ENCODE data around the gene TTC36.

Gene TTC36

DNA sequence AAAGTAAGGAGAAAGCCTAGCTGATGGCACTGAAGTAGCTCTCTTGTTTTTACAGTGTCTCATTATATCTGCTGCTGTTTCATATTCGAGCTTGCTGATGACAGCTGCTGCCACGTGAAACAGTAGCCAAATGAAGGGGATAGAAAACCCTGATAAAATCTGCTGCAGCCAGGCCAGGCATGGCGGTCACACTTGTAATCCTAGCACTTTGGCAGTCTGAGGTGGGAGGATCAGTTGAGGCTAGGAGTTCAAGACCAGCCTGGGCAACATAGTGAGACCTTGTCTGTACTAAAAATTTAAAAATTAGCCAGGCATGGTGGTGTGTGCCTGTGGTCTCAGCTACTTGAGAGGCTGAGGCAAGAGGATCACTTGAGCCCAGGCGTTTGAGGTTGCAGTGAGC lies 25.1 kb downstream of the TTC36 start:
- no peak overlapping the region for H3K27ac ChIP-seq (ENCODE audit: extremely low read depth, low read depth, low read length)
- H3K4me3 ChIP-seq (ENCODE audit: low read depth, low read length), result no peak overlapping the region
- ChIA-PET POLR2A (no interaction called here), CTCF (no interaction called here)
- TF ChIP-seq, protein P1, sequence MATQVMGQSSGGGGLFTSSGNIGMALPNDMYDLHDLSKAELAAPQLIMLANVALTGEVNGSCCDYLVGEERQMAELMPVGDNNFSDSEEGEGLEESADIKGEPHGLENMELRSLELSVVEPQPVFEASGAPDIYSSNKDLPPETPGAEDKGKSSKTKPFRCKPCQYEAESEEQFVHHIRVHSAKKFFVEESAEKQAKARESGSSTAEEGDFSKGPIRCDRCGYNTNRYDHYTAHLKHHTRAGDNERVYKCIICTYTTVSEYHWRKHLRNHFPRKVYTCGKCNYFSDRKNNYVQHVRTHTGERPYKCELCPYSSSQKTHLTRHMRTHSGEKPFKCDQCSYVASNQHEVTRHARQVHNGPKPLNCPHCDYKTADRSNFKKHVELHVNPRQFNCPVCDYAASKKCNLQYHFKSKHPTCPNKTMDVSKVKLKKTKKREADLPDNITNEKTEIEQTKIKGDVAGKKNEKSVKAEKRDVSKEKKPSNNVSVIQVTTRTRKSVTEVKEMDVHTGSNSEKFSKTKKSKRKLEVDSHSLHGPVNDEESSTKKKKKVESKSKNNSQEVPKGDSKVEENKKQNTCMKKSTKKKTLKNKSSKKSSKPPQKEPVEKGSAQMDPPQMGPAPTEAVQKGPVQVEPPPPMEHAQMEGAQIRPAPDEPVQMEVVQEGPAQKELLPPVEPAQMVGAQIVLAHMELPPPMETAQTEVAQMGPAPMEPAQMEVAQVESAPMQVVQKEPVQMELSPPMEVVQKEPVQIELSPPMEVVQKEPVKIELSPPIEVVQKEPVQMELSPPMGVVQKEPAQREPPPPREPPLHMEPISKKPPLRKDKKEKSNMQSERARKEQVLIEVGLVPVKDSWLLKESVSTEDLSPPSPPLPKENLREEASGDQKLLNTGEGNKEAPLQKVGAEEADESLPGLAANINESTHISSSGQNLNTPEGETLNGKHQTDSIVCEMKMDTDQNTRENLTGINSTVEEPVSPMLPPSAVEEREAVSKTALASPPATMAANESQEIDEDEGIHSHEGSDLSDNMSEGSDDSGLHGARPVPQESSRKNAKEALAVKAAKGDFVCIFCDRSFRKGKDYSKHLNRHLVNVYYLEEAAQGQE (tag by site-specific recombination; IDR thresholded peaks at IDR 0.05), result no peak
- no peak for TF ChIP-seq ZNF664 (tag by site-specific recombination; IDR thresholded peaks at IDR 0.05)
- TF ChIP-seq ZNF114 (tag by site-specific recombination; IDR thresholded peaks at IDR 0.05), result no peak
- TF ChIP-seq GLIS1 (tag by site-specific recombination; IDR thresholded peaks at IDR 0.05), result no peak
- no peaks in the 10 kb centered on the region for H3K9me3 ChIP-seq (ENCODE audit: control insufficient read depth, insufficient read depth, low read depth, low read length)
- peaks cover 6 to 56% of the 10 kb centered on the region in 2 experiments; a peak in 2 of 3 replicates for H3K36me3 ChIP-seq (ENCODE audit: control insufficient read depth in 2 of 2, insufficient read depth in 1 of 2, low read length in 2 of 2)
- no peaks in the 10 kb centered on the region for H3K4me1 ChIP-seq (ENCODE audit: control insufficient read depth, insufficient read depth, low read length)

DNA sequence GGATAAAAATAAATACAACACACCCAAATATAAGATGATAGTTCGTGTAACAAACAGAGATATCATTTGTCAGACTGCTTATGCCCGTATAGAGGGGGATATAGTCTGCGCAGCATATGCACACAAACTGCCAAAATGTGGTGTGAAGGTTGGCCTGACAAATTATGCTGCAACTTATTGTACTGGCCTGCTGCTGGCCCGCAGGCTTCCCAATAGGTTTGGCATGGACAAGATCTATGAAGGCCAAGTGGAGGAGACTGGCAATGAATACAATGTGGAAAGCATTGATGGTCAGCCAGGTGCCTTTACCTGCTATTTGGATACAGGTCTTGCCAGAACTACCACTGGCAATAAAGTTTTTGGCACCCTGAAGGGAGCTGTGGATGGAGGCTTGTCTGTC lies 33.5 kb downstream of the TTC36 start:
- TF ChIP-seq, protein P2, sequence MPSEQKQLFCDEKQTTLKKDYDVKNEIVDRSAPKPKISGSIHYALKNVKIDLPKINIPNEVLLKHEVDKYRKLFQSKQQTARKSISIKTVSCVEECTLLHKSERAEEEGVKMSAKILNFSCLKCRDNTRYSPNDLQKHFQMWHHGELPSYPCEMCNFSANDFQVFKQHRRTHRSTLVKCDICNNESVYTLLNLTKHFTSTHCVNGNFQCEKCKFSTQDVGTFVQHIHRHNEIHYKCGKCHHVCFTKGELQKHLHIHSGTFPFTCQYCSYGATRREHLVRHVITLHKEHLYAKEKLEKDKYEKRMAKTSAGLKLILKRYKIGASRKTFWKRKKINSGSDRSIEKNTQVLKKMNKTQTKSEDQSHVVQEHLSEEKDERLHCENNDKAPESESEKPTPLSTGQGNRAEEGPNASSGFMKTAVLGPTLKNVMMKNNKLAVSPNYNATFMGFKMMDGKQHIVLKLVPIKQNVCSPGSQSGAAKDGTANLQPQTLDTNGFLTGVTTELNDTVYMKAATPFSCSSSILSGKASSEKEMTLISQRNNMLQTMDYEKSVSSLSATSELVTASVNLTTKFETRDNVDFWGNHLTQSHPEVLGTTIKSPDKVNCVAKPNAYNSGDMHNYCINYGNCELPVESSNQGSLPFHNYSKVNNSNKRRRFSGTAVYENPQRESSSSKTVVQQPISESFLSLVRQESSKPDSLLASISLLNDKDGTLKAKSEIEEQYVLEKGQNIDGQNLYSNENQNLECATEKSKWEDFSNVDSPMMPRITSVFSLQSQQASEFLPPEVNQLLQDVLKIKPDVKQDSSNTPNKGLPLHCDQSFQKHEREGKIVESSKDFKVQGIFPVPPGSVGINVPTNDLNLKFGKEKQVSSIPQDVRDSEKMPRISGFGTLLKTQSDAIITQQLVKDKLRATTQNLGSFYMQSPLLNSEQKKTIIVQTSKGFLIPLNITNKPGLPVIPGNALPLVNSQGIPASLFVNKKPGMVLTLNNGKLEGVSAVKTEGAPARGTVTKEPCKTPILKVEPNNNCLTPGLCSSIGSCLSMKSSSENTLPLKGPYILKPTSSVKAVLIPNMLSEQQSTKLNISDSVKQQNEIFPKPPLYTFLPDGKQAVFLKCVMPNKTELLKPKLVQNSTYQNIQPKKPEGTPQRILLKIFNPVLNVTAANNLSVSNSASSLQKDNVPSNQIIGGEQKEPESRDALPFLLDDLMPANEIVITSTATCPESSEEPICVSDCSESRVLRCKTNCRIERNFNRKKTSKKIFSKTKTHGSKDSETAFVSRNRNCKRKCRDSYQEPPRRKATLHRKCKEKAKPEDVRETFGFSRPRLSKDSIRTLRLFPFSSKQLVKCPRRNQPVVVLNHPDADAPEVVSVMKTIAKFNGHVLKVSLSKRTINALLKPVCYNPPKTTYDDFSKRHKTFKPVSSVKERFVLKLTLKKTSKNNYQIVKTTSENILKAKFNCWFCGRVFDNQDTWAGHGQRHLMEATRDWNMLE (tag by site-specific recombination; conservative IDR thresholded peaks at IDR 0.05; ENCODE audit: low read depth), result no peak
- TF ChIP-seq, protein P3, sequence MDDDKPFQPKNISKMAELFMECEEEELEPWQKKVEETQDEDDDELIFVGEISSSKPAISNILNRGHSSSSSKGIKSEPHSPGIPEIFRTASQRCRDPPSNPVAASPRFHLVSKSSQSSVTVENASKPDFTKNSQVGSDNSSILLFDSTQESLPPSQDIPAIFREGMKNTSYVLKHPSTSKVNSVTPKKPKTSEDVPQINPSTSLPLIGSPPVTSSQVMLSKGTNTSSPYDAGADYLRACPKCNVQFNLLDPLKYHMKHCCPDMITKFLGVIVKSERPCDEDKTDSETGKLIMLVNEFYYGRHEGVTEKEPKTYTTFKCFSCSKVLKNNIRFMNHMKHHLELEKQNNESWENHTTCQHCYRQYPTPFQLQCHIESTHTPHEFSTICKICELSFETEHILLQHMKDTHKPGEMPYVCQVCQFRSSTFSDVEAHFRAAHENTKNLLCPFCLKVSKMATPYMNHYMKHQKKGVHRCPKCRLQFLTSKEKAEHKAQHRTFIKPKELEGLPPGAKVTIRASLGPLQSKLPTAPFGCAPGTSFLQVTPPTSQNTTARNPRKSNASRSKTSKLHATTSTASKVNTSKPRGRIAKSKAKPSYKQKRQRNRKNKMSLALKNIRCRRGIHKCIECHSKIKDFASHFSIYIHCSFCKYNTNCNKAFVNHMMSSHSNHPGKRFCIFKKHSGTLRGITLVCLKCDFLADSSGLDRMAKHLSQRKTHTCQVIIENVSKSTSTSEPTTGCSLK (tag by site-specific recombination; IDR thresholded peaks at IDR 0.05), result no peak
- TF ChIP-seq, protein P4, sequence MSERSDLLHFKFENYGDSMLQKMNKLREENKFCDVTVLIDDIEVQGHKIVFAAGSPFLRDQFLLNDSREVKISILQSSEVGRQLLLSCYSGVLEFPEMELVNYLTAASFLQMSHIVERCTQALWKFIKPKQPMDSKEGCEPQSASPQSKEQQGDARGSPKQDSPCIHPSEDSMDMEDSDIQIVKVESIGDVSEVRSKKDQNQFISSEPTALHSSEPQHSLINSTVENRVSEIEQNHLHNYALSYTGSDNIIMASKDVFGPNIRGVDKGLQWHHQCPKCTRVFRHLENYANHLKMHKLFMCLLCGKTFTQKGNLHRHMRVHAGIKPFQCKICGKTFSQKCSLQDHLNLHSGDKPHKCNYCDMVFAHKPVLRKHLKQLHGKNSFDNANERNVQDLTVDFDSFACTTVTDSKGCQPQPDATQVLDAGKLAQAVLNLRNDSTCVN (tag by site-specific recombination; optimal IDR thresholded peaks at IDR 0.05), result no peak
- TF ChIP-seq ZNF423 (tag by site-specific recombination; IDR thresholded peaks at IDR 0.05) (no peak), RBAK (tag by site-specific recombination; IDR thresholded peaks at IDR 0.05) (no peak), ZNF768 (tag by site-specific recombination; IDR thresholded peaks at IDR 0.05) (no peak), ZNF169 (tag by site-specific recombination; IDR thresholded peaks at IDR 0.05) (no peak), ZNF311 (tag by site-specific recombination; IDR thresholded peaks at IDR 0.05; ENCODE audit: borderline replicate concordance) (no peak), SP2 (tag by site-specific recombination; IDR thresholded peaks at IDR 0.05) (no peak), ZNF677 (tag by site-specific recombination; IDR thresholded peaks at IDR 0.05) (no peak), BCL11B (tag by site-specific recombination; IDR thresholded peaks at IDR 0.05; ENCODE audit: low read depth) (no peak), SETDB1 (IDR thresholded peaks at IDR 0.05; ENCODE audit: insufficient read length, low read length) (no peak), ZNF792 (tag by site-specific recombination; IDR thresholded peaks at IDR 0.05) (no peak), ZNF221 (tag by site-specific recombination; IDR thresholded peaks at IDR 0.05; ENCODE audit: borderline replicate concordance) (no peak), ZNF133 (tag by site-specific recombination; IDR thresholded peaks at IDR 0.05) (no peak), GLI4 (tag by site-specific recombination; IDR thresholded peaks at IDR 0.05) (no peak)
- TF ChIP-seq, protein P5, sequence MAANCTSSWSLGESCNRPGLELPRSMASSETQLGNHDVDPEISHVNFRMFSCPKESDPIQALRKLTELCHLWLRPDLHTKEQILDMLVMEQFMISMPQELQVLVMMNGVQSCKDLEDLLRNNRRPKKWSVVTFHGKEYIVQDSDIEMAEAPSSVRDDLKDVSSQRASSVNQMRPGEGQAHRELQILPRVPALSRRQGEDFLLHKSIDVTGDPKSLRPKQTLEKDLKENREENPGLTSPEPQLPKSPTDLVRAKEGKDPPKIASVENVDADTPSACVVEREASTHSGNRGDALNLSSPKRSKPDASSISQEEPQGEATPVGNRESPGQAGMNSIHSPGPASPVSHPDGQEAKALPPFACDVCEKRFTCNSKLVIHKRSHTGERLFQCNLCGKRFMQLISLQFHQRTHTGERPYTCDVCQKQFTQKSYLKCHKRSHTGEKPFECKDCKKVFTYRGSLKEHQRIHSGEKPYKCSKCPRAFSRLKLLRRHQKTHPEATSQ (tag by site-specific recombination; IDR thresholded peaks at IDR 0.05), result no peak
- H3K4me1 ChIP-seq (ENCODE audit: control insufficient read depth, insufficient read depth, low read length), result no peaks in the 10 kb centered on the region
- ChIA-PET POLR2A (no interaction called here), CTCF (no interaction called here)
- peaks cover 3 to 53% of the 10 kb centered on the region in 2 experiments; a peak in 2 of 3 replicates for H3K36me3 ChIP-seq (ENCODE audit: control insufficient read depth in 2 of 2, insufficient read depth in 1 of 2, low read length in 2 of 2)
- no peak overlapping the region for H3K4me3 ChIP-seq (ENCODE audit: low read depth, low read length)
- no peaks in the 10 kb centered on the region for H3K9me3 ChIP-seq (ENCODE audit: control insufficient read depth, insufficient read depth, low read depth, low read length)
- no peak overlapping the region for H3K27ac ChIP-seq (ENCODE audit: extremely low read depth, low read depth, low read length)
